ENCODE results near the gene PAK2.
A peak's percentile ranks its signal among the peaks of the same experiment; 100 is the strongest.
"Not testable (repeated sequence)": the region's sequence is repeated elsewhere in the genome, so short reads cannot be mapped to it uniquely, and the experiment has no call there.

Gene PAK2

DNA sequence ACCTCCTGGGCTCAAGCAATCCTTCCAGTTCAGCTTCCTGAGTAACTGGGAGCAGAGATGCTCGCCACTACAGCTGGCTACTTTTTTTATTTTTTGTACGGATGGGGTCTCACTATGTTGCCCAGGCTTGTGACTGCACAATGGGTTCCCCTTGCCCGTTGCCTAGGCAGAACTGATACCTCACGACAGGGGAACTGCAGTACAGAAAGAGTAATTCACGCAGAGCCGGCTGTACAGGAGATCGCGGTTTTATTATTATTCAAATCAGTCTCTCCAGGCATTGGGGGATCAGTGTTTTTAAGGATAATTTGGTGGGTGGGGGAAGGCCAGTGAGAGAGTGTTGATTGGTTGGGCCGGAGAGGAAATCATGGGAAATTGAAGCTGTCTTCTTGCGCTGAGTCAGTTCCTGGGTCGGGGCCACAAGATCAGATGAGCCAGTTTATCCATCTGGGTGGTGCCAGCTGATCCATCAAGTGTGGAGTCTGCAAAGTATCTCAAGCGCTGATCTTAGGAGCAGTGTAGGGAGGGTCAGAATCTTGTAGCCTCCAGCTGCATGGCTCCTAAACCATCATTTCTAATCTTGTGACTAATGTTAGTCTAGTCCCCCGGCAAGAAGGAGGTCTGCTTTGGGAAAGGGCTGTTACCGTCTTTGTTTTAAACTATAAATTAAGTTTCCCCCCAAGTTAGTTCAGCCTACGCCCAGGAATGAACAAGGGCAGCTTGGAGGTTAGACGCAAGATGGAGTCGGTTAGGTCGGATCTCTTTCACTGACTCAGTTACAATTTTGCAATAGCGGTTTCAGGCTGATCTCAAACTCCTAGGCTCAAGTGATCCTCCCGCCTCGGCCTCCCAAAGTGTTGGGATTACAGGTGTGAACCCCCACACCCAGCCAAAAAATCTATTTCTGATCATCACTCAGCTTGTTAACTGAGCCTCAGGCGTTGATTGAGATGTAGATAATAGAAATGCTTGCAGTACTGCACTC is 104.9 kb downstream of the PAK2 start:
- DNase-seq (ENCODE audit: low read depth): not testable (repeated sequence)

DNA sequence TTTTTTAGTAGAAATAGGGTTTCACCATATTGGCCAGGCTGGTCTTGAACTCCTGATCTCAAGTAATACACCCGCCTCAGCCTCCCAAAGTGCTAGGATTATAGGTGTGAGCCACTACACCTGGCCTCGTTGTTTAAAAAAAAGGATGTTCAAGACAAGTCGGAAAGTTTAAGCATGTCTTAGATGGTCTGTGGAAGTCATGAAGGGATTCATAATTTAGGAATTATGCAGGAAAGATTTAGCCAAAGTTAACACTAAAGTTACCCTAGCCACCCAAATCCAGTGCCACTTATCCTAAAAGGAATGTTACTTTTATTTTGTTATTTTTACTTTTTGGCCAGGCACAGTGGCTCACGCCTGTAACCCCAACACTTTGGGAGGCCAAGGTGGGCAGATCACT is 108.7 kb downstream of the PAK2 start:
- DNase-seq (ENCODE audit: low read depth): not testable (repeated sequence)

DNA sequence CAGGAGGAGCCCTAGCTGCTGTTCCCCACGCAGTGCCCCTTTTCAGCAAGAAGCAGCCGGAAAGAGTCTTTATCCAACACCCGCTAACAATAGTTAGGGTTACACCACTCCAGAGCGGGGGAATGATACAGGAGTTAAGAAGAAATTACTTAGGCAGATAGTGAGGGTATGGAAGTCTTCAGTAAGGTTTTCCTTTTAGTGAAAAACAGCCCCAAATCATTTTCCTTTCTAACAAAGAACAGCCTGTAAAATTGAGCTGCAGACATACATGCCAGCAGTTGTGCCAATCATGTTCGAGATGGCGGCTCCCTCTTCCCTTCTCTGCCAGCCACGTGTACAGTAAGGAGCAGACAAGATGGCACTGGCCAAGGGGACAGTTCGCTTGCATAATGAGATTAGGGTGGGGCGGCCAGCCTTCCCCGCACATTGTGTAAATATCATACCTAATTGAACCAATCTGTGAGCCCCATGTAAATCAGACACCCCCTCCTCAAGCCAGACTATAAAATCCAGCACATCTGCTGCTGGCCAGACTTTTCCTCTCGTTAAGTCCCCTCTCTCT is 109.6 kb downstream of the PAK2 start:
- DNase-seq (ENCODE audit: low read depth): no peak

DNA sequence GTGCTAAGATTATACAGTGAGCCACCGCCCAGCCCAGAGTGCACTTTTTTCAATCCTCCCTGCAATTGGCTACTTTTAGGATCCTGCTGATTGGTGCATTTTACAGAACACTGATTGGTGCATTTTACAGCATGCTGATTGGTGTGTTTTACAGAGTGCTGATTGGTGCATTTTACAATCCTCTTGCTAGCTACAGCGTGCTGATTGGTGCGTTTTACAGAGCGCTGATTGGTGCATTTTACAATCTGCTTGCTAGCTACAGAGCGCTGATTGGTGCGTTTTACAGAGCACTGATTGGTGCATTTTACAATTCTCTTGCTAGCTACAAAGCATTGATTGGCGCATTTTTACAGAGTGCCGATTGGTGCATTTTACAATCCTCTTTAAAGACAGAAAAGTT is 123.3 kb downstream of the PAK2 start:
- not testable (repeated sequence) for DNase-seq (ENCODE audit: low read depth)

DNA sequence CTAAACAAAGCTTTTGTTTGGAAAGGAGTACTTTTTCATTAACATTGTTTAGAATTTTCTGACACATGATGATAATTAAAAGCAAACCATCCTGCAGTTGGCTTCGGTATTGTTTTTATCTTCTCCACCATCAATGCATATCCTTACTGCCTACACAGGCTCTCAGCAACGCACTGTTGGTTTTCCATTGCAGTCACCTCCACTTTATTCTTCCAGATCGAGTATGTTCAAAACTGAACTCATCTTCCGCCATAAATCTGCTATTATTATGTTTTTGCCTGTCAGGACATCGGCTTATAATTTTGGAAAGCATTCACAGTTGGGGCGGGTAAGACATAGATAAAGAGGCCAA is 127.5 kb downstream of the PAK2 start:
- no peak for DNase-seq (ENCODE audit: low read depth)

DNA sequence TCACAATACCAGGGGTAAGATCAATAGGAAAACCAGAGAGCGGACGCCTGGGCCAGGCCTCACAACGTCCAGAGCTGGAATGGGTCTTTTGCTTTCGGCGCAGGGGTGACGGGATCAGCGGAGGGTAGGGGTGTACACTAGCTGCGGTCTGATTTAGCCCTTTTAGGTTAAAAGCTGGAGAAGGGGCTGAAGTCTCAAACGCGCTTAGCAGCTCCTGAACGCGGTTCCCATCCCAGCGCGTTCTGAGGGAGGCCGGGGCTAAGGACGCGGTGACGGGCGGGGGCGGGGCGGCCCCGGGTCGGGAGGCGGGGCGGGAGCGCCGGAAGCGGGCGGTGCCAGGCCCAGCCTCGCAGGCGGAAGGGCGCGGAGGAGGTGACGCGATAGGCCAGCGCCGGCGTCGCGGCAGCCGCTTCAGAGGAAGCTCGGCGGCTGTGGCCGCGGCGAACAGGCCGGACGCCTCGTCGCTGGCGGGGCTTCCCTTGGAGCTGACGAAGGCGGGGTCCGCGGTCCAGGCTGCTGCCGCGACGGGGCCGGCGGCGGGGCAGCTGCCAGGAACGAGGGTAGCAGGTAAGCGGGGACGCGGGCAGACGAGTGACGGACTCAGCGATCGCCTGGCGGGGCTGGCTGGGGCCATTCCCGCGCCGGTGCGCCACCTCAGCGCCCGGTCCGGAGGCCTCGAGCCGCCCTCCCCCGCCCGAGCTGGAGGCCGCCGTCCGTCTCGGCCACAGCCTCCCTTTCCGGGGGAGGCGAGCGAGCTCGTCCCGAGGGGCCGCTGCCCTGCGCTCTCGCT is 128.0 kb downstream of the PAK2 start, which contains the start of gene SENP5:
SENP5 (plus strand) TSS at position 414 of the 790 bp plus-strand sequence. CDS start 17,262 bp downstream, outside the sequence.
- DNase-seq (ENCODE audit: low read depth): peak; percentile 83

DNA sequence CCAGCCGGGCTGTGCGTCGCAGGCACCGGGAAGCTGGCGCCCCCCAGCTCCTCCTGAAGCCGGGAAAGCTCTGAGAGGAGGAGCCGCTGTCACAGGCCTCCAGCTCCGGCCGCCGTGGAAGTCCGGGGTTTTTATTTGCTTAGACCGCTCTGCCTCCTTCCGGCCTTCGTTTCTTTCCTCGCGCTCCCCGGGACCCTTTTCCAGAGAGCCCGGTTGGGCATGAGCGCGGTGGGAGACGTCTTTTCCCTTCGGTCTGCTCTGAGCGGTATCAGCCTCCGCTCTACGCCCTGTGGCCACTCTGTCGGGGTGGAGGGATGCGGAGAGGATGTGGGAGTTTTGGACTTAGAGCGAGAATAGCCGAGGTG is 128.6 kb downstream of the PAK2 start:
- no peak for DNase-seq (ENCODE audit: low read depth)

DNA sequence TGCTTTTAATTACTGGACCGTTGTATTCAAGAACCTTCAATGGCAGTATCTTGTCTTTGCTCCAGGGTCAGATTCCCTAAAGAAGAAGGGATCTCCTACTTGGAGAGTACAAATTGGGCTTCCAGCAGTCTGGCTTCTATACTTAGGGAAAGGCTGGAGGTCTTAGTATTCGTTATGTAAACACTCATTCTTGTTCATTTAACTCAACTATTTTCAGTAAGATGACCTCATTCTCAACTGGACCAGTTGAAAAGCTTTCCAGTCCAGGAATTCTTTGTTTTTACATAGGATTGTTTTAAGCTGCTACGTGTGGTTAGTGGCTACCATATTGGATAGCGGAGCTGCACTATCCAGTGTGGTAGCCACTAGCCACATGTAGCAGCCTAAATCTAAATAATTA is 132.7 kb downstream of the PAK2 start:
- DNase-seq (ENCODE audit: low read depth): no peak

DNA sequence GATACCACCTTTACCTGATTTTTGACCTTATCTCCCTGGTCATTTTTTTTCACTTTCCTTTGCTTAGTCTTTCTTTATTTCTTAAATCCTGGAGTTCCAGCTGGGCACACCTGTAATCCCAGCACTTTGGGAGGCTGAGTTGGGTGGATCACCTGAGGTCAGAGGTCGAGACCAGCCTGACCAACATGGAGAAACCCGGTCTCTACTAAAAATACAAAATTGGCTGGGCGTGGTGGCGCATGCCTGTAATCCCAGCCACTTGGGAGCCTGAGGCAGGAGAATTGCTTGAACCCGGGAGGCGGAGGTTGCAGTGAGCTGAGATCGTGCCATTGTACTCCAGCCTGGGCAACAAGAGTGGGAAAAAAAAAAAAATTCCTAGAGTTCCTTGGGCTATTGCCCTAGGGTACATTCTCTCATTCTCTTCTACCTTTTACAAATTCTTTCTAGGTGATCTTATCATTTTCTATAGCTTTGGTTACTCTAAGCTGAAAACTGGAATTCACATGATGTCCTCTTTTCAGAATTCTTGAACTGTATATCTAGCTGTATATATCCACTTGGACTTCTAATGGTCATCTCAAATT is 134.9 kb downstream of the PAK2 start:
- DNase-seq (ENCODE audit: low read depth): not testable (repeated sequence)

DNA sequence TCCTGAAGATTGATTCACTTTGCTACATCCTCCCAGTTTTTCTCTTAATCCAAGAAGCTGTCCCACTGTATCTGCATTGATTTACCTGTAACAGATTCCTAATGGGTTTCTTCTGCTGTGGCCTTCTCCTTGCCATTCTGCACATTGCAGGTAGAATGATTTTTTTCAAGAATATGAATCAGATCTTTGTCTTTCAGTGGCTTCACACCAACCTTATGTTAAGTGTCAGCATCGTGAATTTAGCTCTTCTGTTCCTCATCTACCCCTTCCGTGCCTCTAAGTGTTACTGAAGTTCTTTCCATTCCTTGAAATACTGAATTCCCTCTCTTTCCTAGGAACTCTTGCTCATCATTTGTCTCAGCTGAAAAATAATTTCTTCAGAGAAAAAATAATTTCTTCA is 135.6 kb downstream of the PAK2 start:
- no peak for DNase-seq (ENCODE audit: low read depth)

All from activated T-helper 9 cell treated with anti-CD3 and anti-CD28 coated beads, Interleukin-2, amount 50 U/mL, for 16 hours (primary cell).